Measurements from ENCODE around the gene GALNT7.
"Not testable (repeated sequence)": the region's sequence is repeated elsewhere in the genome, so short reads cannot be mapped to it uniquely, and the experiment has no call there.

DNA sequence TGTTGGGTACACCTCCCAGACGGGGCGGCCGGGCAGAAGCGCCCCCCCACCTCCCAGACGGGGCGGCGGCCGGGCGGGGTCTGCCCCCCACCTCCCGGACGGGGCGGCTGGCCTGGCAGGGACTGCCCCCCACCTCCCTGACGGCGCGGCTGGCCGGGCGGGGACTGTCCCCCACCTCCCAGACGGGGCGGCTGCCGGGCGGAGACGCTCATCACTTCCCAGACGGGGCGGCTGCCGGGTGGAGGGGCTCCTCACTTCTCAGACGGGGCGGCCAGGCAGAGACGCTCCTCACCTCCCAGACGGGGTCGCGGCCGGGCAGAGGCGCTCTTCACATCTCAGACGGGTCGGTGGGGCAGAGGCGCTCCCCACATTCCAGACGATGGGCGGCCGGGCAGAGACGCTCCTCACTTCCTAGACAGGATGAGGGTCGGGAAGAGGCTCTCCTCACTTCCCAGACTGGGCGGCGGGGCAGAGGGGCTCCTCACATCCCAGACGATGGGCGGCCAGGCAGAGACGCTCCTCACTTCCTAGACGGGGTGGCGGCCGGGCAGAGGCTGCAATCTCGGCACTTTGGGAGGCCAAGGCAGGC, 15.1 kb downstream of the GALNT7 start:
- TF ChIP-seq INSM2, YY1 (tag by site-specific recombination; IDR thresholded peaks at IDR 0.05): not testable (repeated sequence)
- TF ChIP-seq, protein P1, sequence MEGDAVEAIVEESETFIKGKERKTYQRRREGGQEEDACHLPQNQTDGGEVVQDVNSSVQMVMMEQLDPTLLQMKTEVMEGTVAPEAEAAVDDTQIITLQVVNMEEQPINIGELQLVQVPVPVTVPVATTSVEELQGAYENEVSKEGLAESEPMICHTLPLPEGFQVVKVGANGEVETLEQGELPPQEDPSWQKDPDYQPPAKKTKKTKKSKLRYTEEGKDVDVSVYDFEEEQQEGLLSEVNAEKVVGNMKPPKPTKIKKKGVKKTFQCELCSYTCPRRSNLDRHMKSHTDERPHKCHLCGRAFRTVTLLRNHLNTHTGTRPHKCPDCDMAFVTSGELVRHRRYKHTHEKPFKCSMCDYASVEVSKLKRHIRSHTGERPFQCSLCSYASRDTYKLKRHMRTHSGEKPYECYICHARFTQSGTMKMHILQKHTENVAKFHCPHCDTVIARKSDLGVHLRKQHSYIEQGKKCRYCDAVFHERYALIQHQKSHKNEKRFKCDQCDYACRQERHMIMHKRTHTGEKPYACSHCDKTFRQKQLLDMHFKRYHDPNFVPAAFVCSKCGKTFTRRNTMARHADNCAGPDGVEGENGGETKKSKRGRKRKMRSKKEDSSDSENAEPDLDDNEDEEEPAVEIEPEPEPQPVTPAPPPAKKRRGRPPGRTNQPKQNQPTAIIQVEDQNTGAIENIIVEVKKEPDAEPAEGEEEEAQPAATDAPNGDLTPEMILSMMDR (tag by site-specific recombination; IDR thresholded peaks at IDR 0.05), result not testable (repeated sequence)
